T-cell (primary cell): Measurements from ENCODE around the gene KIF17. TPM values are rescaled to one million over a fixed set of nuclear protein-coding genes. Genes with fewer than 3 reads are reported as not detected.

ENCODE experiments used
- ATAC-seq, 4 experiments: fragments of 200-7000 bp in 3 of 4; fragments of 150-1000 bp in 1 of 4; cut with Tn5 transposase; replicated peaks in 1 of 4; 1 replicate in 3 of 4; 2 replicates in 1 of 4; pipeline ENCODE4 v1.10.0; 2021; ENCODE audit warnings: moderate library complexity in 3 of 4, mild to moderate bottlenecking in 2 of 4, moderate number of reproducible peaks in 1 of 4
- CTCF ChIA-PET, 2 donors: fragments of 300-600 bp; sonication (Branson Sonifier 250); formaldehyde crosslinking; loops; one replicate each; lab custom pipeline; 2022; ENCODE audit warnings: antibody characterized with exemption in 2 of 2; lab: Charles Lee
- POLR2A ChIA-PET, 2 donors: fragments of 300-600 bp; sonication (Branson Sonifier 250); formaldehyde crosslinking; loops; one replicate each; lab custom pipeline; 2022; ENCODE audit warnings: antibody characterized with exemption in 2 of 2; lab: Charles Lee
- DNase-seq, 35 experiments: peaks; one replicate each; pipeline versions ENCODE4 v3.0.0 to v3.0.0-alpha.2; 2013 to 2023
- H3K27ac ChIP-seq: one replicate; pipeline ENCODE4 v1.5.1; 2013; ENCODE audit warnings: low read length
- H3K27me3 ChIP-seq, 2 experiments: replicated peaks in 1 of 2; 1 replicate in 1 of 2; 2 replicates in 1 of 2; pipeline versions ENCODE4 v1.6.1 to v1.7.0; 2013; ENCODE audit warnings: low read length in 1 of 2, mixed read lengths in 1 of 2; ENCODE audit not compliant: control insufficient read depth in 2 of 2, insufficient read depth in 2 of 2; ENCODE audit errors: extremely low read depth in 1 of 2
- H3K36me3 ChIP-seq, 2 donors: 1 replicate in 1 of 2; 2 replicates in 1 of 2; pipeline versions ENCODE4 v1.6.1 to v1.7.0; 2013; ENCODE audit warnings: low read length in 1 of 2; ENCODE audit not compliant: control insufficient read depth in 2 of 2, insufficient read depth in 1 of 2; ENCODE audit errors: extremely low read depth in 1 of 2
- H3K4me1 ChIP-seq, 2 experiments: 1 replicate in 1 of 2; 2 replicates in 1 of 2; pipeline versions ENCODE4 v1.6.1 to v1.7.0; 2013; ENCODE audit warnings: low read length in 2 of 2, mixed read lengths in 1 of 2; ENCODE audit not compliant: insufficient read depth in 2 of 2, control insufficient read depth in 1 of 2; ENCODE audit errors: extremely low read depth in 1 of 2
- H3K4me3 ChIP-seq, 2 donors: 1 replicate in 1 of 2; 2 replicates in 1 of 2; pipeline versions ENCODE4 v1.5.1 to v1.7.0; 2013; ENCODE audit warnings: mild to moderate bottlenecking in 2 of 2, low read length in 1 of 2, moderate library complexity in 1 of 2; ENCODE audit not compliant: control insufficient read depth in 1 of 2; ENCODE audit errors: extremely low read depth in 1 of 2
- H3K9me3 ChIP-seq: 2 replicates; pipeline ENCODE4 v1.7.0; 2013
- H3K27ac Mint-ChIP-seq, 2 donors: one replicate each; pipeline ENCODE4 v1.8.0; 2020 to 2021; ENCODE audit warnings: mild to moderate bottlenecking in 2 of 2, mixed read lengths in 2 of 2
- H3K27me3 Mint-ChIP-seq, 2 donors: one replicate each; pipeline ENCODE4 v1.8.0; 2021 to 2022; ENCODE audit warnings: mixed read lengths in 2 of 2
- H3K36me3 Mint-ChIP-seq: one replicate; pipeline ENCODE4 v1.8.0; 2021; ENCODE audit warnings: mixed read lengths
- H3K4me1 Mint-ChIP-seq, 3 donors: one replicate each; pipeline ENCODE4 v1.8.0; 2020 to 2022; ENCODE audit warnings: mixed read lengths in 3 of 3, mild to moderate bottlenecking in 1 of 3
- H3K4me3 Mint-ChIP-seq, 3 donors: one replicate each; pipeline ENCODE4 v1.8.0; 2020 to 2022; ENCODE audit warnings: mild to moderate bottlenecking in 3 of 3, mixed read lengths in 3 of 3, moderate library complexity in 3 of 3
- H3K9me3 Mint-ChIP-seq, 3 donors: one replicate each; pipeline ENCODE4 v1.8.0; 2020 to 2022; ENCODE audit warnings: mixed read lengths in 3 of 3
- whole genome bisulfite sequencing: methylation state at CpG from one replicate; pipeline ENCODE4 v1.1.5; 2013; ENCODE audit warnings: missing lambda C conversion rate; ENCODE audit not compliant: insufficient coverage; 5-methylcytosine and 5-hydroxymethylcytosine counted together
- total RNA-seq, 35 experiments: library from RNA in 6 of 35; stranded (reverse) in 6 of 35; fragments of 120-200 nt in 1 of 35; gene quantifications; one replicate each; pipeline versions ENCODE4 v1.2.1 to v1.2.4 and lab custom pipeline; 2013 to 2026

KIF17 gene
- total RNA-seq, 5 donors from 2014 or later (not counting 1 experiment from before 2014, with no cell fraction given): not detected

DNA sequence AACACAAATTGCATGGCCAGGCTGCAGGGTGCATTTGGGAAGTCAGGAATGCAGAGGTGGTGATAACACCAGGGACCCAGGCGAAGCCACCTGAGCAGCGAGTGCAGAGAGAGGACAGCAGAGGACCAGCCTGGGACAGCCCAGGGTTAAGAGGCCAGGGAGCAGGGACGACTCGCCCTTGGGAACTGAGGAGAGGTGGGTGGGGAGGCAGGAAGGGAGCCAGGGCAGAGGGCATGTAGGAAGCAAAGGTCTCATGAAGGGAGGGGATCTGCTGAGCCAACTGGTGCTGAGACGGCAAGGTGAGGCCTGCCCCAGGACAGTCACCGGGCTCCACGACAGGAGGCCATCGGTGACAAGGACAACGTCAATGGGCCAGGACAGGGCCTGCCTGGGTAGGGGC lies 16.4 kb downstream of the KIF17 start:
- no peak overlapping the region for H3K27ac Mint-ChIP-seq
- H3K36me3 ChIP-seq: no peaks in the 10 kb centered on the region
- H3K4me1 Mint-ChIP-seq: peaks cover 2 to 5% (median 4%) of the 10 kb centered on the region in 3 donors
- DNase-seq (no peak), ATAC-seq (no peak)
- H3K36me3 Mint-ChIP-seq: no peaks in the 10 kb centered on the region
- H3K27ac ChIP-seq: no peak overlapping the region
- peaks cover 0 to 18% of the 10 kb centered on the region in 2 experiments for H3K27me3 ChIP-seq
- H3K9me3 Mint-ChIP-seq: no peaks in the 10 kb centered on the region
- H3K4me3 Mint-ChIP-seq: no peak overlapping the region
- ChIA-PET CTCF (no interaction called here), POLR2A (no interaction called here)
- H3K4me1 ChIP-seq: peaks cover 0 to 7% of the 10 kb centered on the region in 2 experiments
- no peaks in the 10 kb centered on the region for H3K9me3 ChIP-seq
- H3K4me3 ChIP-seq: no peak overlapping the region
- WGBS: 92% methylated on average over 7 of the region's 9 CpGs
- H3K27me3 Mint-ChIP-seq: no peaks in the 10 kb centered on the region

DNA sequence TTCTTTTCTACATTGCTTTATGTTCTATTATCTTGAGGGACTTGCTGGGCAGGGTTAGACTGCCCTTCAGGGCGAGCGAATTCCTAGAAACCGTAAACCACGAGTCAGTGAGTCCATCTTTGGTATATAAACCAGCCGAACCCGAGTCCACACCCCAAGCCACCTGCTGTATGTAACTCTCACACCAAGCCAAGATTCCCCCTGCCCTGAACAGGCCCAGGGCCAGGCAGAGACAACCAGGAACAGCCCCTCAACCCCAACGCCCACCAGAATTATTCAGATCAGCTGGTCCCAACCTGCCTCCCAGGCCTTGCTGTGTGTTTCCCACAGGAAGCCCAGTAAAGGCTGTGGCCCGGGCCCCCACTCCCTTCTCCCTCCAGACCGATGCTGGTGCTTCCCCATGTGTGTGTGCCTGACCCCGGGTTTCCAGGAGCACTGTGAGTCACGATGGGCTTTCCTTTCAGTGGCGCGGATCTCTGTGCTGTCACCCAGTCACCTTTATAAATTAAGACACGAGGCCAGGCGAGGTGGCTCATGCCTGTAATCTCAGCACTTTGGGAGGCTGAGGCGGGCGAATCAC lies 17.1 kb downstream of the KIF17 start:
- Mint-ChIP-seq H3K27me3 (no peaks in the 10 kb centered on the region), H3K27ac (no peak overlapping the region), H3K4me3 (no peak overlapping the region), H3K9me3 (no peaks in the 10 kb centered on the region), H3K4me1 (peaks cover 6 to 10% (median 8%) of the 10 kb centered on the region in 3 donors), H3K36me3 (no peaks in the 10 kb centered on the region)
- Histone ChIP-seq H3K27ac (no peak overlapping the region), H3K36me3 (no peaks in the 10 kb centered on the region), H3K4me1 (peaks cover 0 to 14% of the 10 kb centered on the region in 2 experiments), H3K4me3 (no peak overlapping the region), H3K9me3 (no peaks in the 10 kb centered on the region), H3K27me3 (peaks cover 0 to 24% of the 10 kb centered on the region in 2 experiments)
- no peak for DNase-seq
- WGBS: 78% methylated on average over 13 of the region's 17 CpGs
- no peak for ATAC-seq
- ChIA-PET POLR2A (interaction anchor here in 1 of 2 donors (0.6 kb wide), 1 partner anchor 27 kb away, joined by 6 read pairs; no protein-coding TSS in a partner anchor), CTCF (no interaction called here)

DNA sequence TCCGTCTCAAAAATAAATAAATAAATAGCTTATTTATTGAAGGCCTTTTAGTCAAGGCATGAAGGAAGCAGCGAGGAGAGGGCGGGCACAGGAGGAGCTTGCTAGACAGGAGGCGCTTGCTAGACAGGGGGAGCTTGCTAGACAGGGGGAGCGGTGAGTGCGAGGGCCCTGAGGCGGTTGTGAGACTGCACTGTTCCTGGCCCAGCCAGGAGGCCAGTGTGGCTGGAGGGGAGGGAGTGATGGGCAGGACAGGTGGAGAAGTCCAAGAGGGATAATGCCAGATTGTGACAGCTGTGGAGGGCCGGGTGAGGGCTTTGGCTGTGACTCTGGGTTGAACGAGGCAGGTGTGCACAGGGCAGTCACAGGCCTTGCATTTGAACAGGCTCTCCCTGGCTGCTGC lies 18.2 kb downstream of the KIF17 start:
- Mint-ChIP-seq H3K9me3 (no peaks in the 10 kb centered on the region), H3K36me3 (no peaks in the 10 kb centered on the region), H3K27ac (no peak overlapping the region), H3K4me3 (no peak overlapping the region), H3K27me3 (no peaks in the 10 kb centered on the region), H3K4me1 (peaks cover 6 to 10% (median 8%) of the 10 kb centered on the region in 3 donors)
- 95% methylated on average over 8 of the region's 9 CpGs for WGBS
- Histone ChIP-seq H3K27ac (no peak overlapping the region), H3K4me3 (no peak overlapping the region), H3K9me3 (no peaks in the 10 kb centered on the region), H3K36me3 (no peaks in the 10 kb centered on the region), H3K4me1 (peaks cover 0 to 15% of the 10 kb centered on the region in 2 experiments), H3K27me3 (peaks cover 0 to 33% of the 10 kb centered on the region in 2 experiments)
- POLR2A ChIA-PET: interaction anchor here in 1 of 2 donors (0.6 kb wide), 1 partner anchor 31 kb away, joined by 6 read pairs; no protein-coding TSS in a partner anchor
- CTCF ChIA-PET: interaction anchor here in 1 of 2 donors (0.6 kb wide), 1 partner anchor 66 kb away, joined by 3 read pairs; no protein-coding TSS in a partner anchor
- ATAC-seq (no peak), DNase-seq (no peak)

DNA sequence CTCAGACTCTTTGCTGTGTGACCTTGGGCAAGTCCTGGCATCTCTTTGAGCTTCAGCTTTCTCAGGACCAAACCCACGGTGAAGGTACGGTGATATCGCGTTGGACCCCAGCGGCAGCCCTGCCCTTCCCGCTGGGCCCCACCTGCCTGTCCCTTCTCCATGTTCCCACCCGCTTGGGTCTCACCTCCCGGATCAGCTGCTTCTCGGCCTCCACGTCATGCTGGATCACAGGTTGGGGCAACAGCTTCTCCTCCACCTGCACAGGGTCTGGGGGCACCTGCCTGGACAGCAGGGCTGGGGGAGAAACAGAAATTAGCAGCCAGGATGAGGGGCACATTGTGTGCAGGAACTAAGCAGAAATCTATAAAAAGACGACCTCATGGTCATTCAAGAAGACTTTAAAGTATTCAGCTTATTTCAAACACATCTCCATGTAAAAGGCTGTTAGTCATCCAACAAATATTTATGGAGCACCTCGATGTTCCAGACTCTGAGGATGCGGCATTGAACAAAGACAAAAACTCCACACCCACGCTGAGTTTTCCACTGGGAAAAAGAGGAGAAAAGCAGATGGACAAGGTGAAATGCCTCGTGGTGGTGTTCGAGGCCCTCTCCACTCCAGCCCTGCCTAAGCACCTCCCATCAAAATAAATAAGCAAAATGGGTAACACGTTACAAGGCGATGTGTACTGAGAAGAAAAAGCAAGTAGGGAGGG lies 19.5 kb downstream of the KIF17 start:
- 88% methylated on average over 10 of the region's 18 CpGs for WGBS
- Mint-ChIP-seq H3K27me3 (no peaks in the 10 kb centered on the region), H3K4me1 (peaks cover 6 to 10% (median 8%) of the 10 kb centered on the region in 3 donors), H3K4me3 (peak overlapping the region in 1 of 3 donors; percentile 16), H3K27ac (no peak overlapping the region), H3K36me3 (no peaks in the 10 kb centered on the region), H3K9me3 (no peaks in the 10 kb centered on the region)
- Histone ChIP-seq H3K27ac (no peak overlapping the region), H3K36me3 (no peaks in the 10 kb centered on the region), H3K4me1 (peaks cover 0 to 15% of the 10 kb centered on the region in 2 experiments), H3K27me3 (peaks cover 0 to 35% of the 10 kb centered on the region in 2 experiments), H3K4me3 (no peak overlapping the region), H3K9me3 (no peaks in the 10 kb centered on the region)
- DNase-seq (no peak), ATAC-seq (no peak)
- ChIA-PET CTCF (no interaction called here), POLR2A (no interaction called here)

DNA sequence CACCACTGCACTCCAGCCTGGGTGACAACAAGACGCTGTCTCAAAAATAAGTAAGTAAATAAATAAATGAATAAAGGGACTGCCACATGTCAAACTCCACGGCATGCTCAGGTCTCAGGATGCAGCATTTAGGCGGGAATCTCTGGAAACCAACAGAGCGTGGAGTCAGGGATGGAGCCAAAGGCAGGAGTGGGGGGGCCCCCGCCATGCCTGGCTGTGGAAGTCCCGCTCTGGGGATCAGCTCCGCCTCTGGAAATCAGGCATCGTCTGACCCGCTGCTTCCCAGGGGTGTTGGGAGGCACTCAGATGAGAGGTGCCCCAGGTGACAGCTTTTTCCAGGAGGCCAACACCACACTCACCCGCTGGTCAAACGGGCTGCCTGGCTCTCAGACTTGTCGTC lies 20.2 kb downstream of the KIF17 start:
- Mint-ChIP-seq H3K27me3 (no peaks in the 10 kb centered on the region), H3K4me3 (peak overlapping the region in 1 of 3 donors; percentile 90), H3K36me3 (no peaks in the 10 kb centered on the region), H3K27ac (no peak overlapping the region), H3K9me3 (no peaks in the 10 kb centered on the region), H3K4me1 (peaks cover 6 to 10% (median 8%) of the 10 kb centered on the region in 3 donors)
- no peak overlapping the region for H3K4me3 ChIP-seq
- ChIA-PET POLR2A (no interaction called here), CTCF (interaction anchor here (0.5 to 1.7 kb wide), 4 partner anchors 21 to 1323 kb away, joined by 3 to 19 read pairs (median 4); partner anchors contain the start of gene KIF17 (in 1 of the 2))
- no peaks in the 10 kb centered on the region for H3K9me3 ChIP-seq
- DNase-seq: no peak
- 83% methylated on average over 9 of the region's 12 CpGs for WGBS
- ATAC-seq: no peak
- no peak overlapping the region for H3K27ac ChIP-seq
- H3K4me1 ChIP-seq: peaks cover 0 to 15% of the 10 kb centered on the region in 2 experiments
- peaks cover 0 to 35% of the 10 kb centered on the region in 2 experiments for H3K27me3 ChIP-seq
- no peaks in the 10 kb centered on the region for H3K36me3 ChIP-seq
